H1 (cell line): Measurements from ENCODE around the gene LRRC74A. TPM values are rescaled to one million over a fixed set of nuclear protein-coding genes. Genes with fewer than 3 reads are reported as not detected.

Experiments
- CTCF ChIA-PET: fragments of 300-600 bp; sonication (Branson Sonifier 250); formaldehyde crosslinking; loops from one replicate; lab custom pipeline; 2021; ENCODE audit not compliant: partially characterized antibody; lab: Charles Lee
- POLR2A ChIA-PET: fragments of 300-600 bp; sonication (Branson Sonifier 250); formaldehyde crosslinking; loops from one replicate; lab custom pipeline; 2021; ENCODE audit warnings: inconsistent platforms; ENCODE audit not compliant: partially characterized antibody; lab: Charles Lee
- DNase-seq, 2 experiments: peaks; one replicate each; pipeline versions ENCODE4 v3.0.0 to v3.0.0-alpha.2; 2010 to 2022; ENCODE audit warnings: low spot score in 2 of 2, low read depth in 1 of 2, mixed read lengths in 1 of 2
- FAIRE-seq: peaks from 2 replicates; lab custom pipeline; 2011; peaks lifted over from hg19 to GRCh38; lab: Jason Lieb, UNC
- H2AFZ ChIP-seq: 2 replicates; pipeline ENCODE4 v1.8.1; 2012; ENCODE audit warnings: low read length, inconsistent platforms
- H2AK5ac ChIP-seq: 2 replicates; pipeline ENCODE4 v1.6.1; 2013; ENCODE audit warnings: low read depth, low read length
- H2BK120ac ChIP-seq: replicated peaks from 2 replicates; pipeline ENCODE3; 2013; ENCODE audit warnings: low read depth, low read length, inconsistent platforms
- H2BK12ac ChIP-seq: 2 replicates; pipeline ENCODE4 v1.6.1; 2013; ENCODE audit warnings: low read depth, low read length
- H2BK15ac ChIP-seq: 2 replicates; pipeline ENCODE4 v1.6.1; 2013; ENCODE audit warnings: low read length
- H2BK20ac ChIP-seq: 2 replicates; pipeline ENCODE4 v1.6.1; 2013; ENCODE audit warnings: low read length
- H2BK5ac ChIP-seq: 2 replicates; pipeline ENCODE4 v1.6.1; 2013; ENCODE audit warnings: low read depth, low read length
- H3K14ac ChIP-seq: 2 replicates; pipeline ENCODE4 v1.6.1; 2013; ENCODE audit warnings: inconsistent platforms; ENCODE audit not compliant: insufficient read length
- H3K18ac ChIP-seq: 2 replicates; pipeline ENCODE4 v1.6.1; 2013; ENCODE audit warnings: low read length; ENCODE audit errors: extremely low read depth
- H3K23ac ChIP-seq: 2 replicates; pipeline ENCODE4 v1.6.1; 2013; ENCODE audit warnings: inconsistent platforms; ENCODE audit not compliant: insufficient read length
- H3K23me2 ChIP-seq: 2 replicates; pipeline ENCODE4 v1.6.1; 2013; ENCODE audit warnings: low read depth, low read length
- H3K27ac ChIP-seq: 2 replicates; pipeline ENCODE4 v1.6.1; 2011; ENCODE audit warnings: low read depth, low read length, inconsistent platforms
- H3K27me3 ChIP-seq, 4 experiments: replicated peaks in 1 of 4; 1 replicate in 1 of 4; 2 replicates in 3 of 4; pipeline versions ENCODE4 v1.6.1 to v1.8.1; 2011 to 2013; ENCODE audit warnings: low read length in 3 of 4, mild to moderate bottlenecking in 3 of 4, inconsistent platforms in 2 of 4, mixed read lengths in 2 of 4, moderate library complexity in 1 of 4; ENCODE audit not compliant: control insufficient read depth in 3 of 4, insufficient read depth in 3 of 4; ENCODE audit errors: extremely low read depth in 1 of 4
- H3K36me3 ChIP-seq, 4 experiments: 2 replicates each; pipeline versions ENCODE4 v1.6.1 to v1.8.1; 2011 to 2013; ENCODE audit warnings: mild to moderate bottlenecking in 4 of 4, low read length in 3 of 4, moderate library complexity in 2 of 4, control low read depth in 1 of 4, inconsistent platforms in 1 of 4; ENCODE audit not compliant: insufficient read depth in 4 of 4, control insufficient read depth in 2 of 4
- H3K4ac ChIP-seq: replicated peaks from 2 replicates; pipeline ENCODE3; 2013; ENCODE audit warnings: low read length, low read depth, mixed read lengths, inconsistent platforms; ENCODE audit not compliant: insufficient read length
- H3K4me1 ChIP-seq, 4 experiments: replicated peaks in 1 of 4; 1 replicate in 1 of 4; 2 replicates in 3 of 4; pipeline versions ENCODE4 v1.6.1 to v1.8.1; 2011 to 2013; ENCODE audit warnings: low read length in 3 of 4, inconsistent platforms in 2 of 4, mixed read lengths in 1 of 4; ENCODE audit not compliant: insufficient read depth in 4 of 4, control insufficient read depth in 3 of 4
- H3K4me2 ChIP-seq, 2 experiments: 2 replicates each; pipeline versions ENCODE4 v1.6.1 to v1.8.1; 2011 to 2013; ENCODE audit warnings: low read depth in 2 of 2, low read length in 2 of 2, control low read depth in 1 of 2, inconsistent platforms in 1 of 2, mild to moderate bottlenecking in 1 of 2; ENCODE audit not compliant: insufficient read depth in 1 of 2
- H3K4me3 ChIP-seq, 4 experiments: fragments of 200-600, 300-600 bp in 1 of 4; sonication (generic), shearing (Covaris generic), sonication (Bioruptor Twin) in 1 of 4; 2 replicates each; pipeline versions ENCODE4 v1.5.1 to v1.8.1; 2011 to 2016; ENCODE audit warnings: low read length in 4 of 4, low read depth in 3 of 4, control low read depth in 2 of 4, inconsistent platforms in 2 of 4, mild to moderate bottlenecking in 2 of 4, mixed read lengths in 1 of 4, moderate library complexity in 1 of 4; ENCODE audit not compliant: insufficient read depth in 2 of 4; ENCODE audit errors: extremely low read depth in 1 of 4
- H3K56ac ChIP-seq: replicated peaks from 2 replicates; pipeline ENCODE3; 2013; ENCODE audit warnings: low read depth, mild to moderate bottlenecking, mixed read lengths, low read length, inconsistent platforms; ENCODE audit not compliant: insufficient read length
- H3K79me1 ChIP-seq: 2 replicates; pipeline ENCODE4 v1.6.1; 2013; ENCODE audit warnings: low read depth, low read length, control low read depth
- H3K79me2 ChIP-seq, 2 experiments: 2 replicates each; pipeline versions ENCODE4 v1.6.1 to v1.8.1; 2012 to 2013; ENCODE audit warnings: low read length in 2 of 2, mild to moderate bottlenecking in 2 of 2, inconsistent platforms in 1 of 2; ENCODE audit not compliant: insufficient read depth in 2 of 2, control insufficient read depth in 1 of 2
- H3K9ac ChIP-seq, 4 experiments: replicated peaks in 1 of 4; 1 replicate in 1 of 4; 2 replicates in 3 of 4; pipeline versions ENCODE4 v1.6.1 to v1.8.1; 2011 to 2013; ENCODE audit warnings: low read depth in 3 of 4, low read length in 3 of 4, control low read depth in 2 of 4, mild to moderate bottlenecking in 2 of 4, moderate library complexity in 2 of 4, inconsistent platforms in 1 of 4; ENCODE audit errors: extremely low read depth in 1 of 4
- H3K9me3 ChIP-seq, 2 experiments: 2 replicates each; pipeline versions ENCODE4 v1.6.1 to v1.8.1; 2012 to 2013; ENCODE audit warnings: mild to moderate bottlenecking in 2 of 2, moderate library complexity in 2 of 2, control low read depth in 1 of 2, inconsistent platforms in 1 of 2, low read depth in 1 of 2, low read length in 1 of 2, mixed read lengths in 1 of 2; ENCODE audit not compliant: insufficient read depth in 2 of 2
- H4K20me1 ChIP-seq, 2 experiments: replicated peaks in 1 of 2; 2 replicates each; pipeline versions ENCODE3 to v1.8.1; 2011 to 2013; ENCODE audit warnings: inconsistent platforms in 2 of 2, low read length in 2 of 2, mild to moderate bottlenecking in 1 of 2; ENCODE audit not compliant: insufficient read depth in 2 of 2, control insufficient read depth in 1 of 2
- H4K5ac ChIP-seq: 2 replicates; pipeline ENCODE4 v1.6.1; 2013; ENCODE audit warnings: low read length, low read depth, mixed read lengths, inconsistent platforms; ENCODE audit not compliant: insufficient read length
- H4K8ac ChIP-seq: 2 replicates; pipeline ENCODE4 v1.8.0; 2013; ENCODE audit warnings: mild to moderate bottlenecking, moderate library complexity, low read length, inconsistent platforms; ENCODE audit not compliant: insufficient read depth; ENCODE audit errors: extremely low read depth
- H4K91ac ChIP-seq: replicated peaks from 2 replicates; pipeline ENCODE3; 2013; ENCODE audit warnings: low read length, mixed read lengths, inconsistent platforms; ENCODE audit not compliant: insufficient read length
- ASH2L ChIP-seq: fragments of 200-600, 300-600 bp; sonication (generic); IDR thresholded peaks from one replicate; pipeline ENCODE4 v1.7.1; 2017; ENCODE audit warnings: low read length
- EP300 ChIP-seq, 2 experiments: IDR thresholded peaks; 1 replicate in 1 of 2; 2 replicates in 1 of 2; pipeline ENCODE4 v1.6.1; 2011 to 2012; ENCODE audit warnings: low read depth in 2 of 2, low read length in 2 of 2, mild to moderate bottlenecking in 2 of 2, borderline replicate concordance in 1 of 2, inconsistent platforms in 1 of 2, moderate library complexity in 1 of 2
- GABPA ChIP-seq: IDR thresholded peaks from 2 replicates; pipeline ENCODE4 v1.6.1; 2011; ENCODE audit warnings: mild to moderate bottlenecking, low read length, moderate library complexity, borderline replicate concordance; ENCODE audit not compliant: insufficient read depth
- NANOG ChIP-seq: IDR thresholded peaks from 2 replicates; pipeline ENCODE4 v1.6.1; 2011; ENCODE audit warnings: low read length, low read depth, mild to moderate bottlenecking, inconsistent platforms; ENCODE audit not compliant: insufficient read depth, poor library complexity, severe bottlenecking
- POLR2AphosphoS5 ChIP-seq: IDR thresholded peaks from 2 replicates; pipeline ENCODE4 v1.6.1; 2011; ENCODE audit warnings: low read depth, low read length
- RXRA ChIP-seq: IDR thresholded peaks from 2 replicates; pipeline ENCODE4 v1.6.1; 2011; ENCODE audit warnings: low read depth, mild to moderate bottlenecking, low read length, moderate library complexity; ENCODE audit not compliant: insufficient read depth
- SAP30 ChIP-seq: fragments of 300-600 bp; sonication (generic); IDR thresholded peaks from 2 replicates; pipeline ENCODE4 v1.7.1; 2012; ENCODE audit warnings: low read length, moderate library complexity, mild to moderate bottlenecking, inconsistent platforms; ENCODE audit not compliant: insufficient read depth, insufficient replicate concordance
- TEAD4 ChIP-seq: IDR thresholded peaks from 2 replicates; pipeline ENCODE4 v1.6.1; 2012; ENCODE audit warnings: low read depth, low read length, inconsistent platforms, mixed read lengths
- WGBS, 2 experiments: shearing (Covaris generic) in 1 of 2; methylation state at CpG; one replicate each; pipeline versions ENCODE4 v1.1.6 to v1.1.7; 2013 to 2015; ENCODE audit warnings: low lambda C conversion rate in 2 of 2, mixed read lengths in 2 of 2, inconsistent platforms in 1 of 2, low coverage in 1 of 2, missing lambda C conversion rate in 1 of 2; ENCODE audit not compliant: insufficient replicate concordance in 2 of 2, insufficient coverage in 1 of 2, insufficient read length in 1 of 2; ENCODE audit errors: extremely low coverage in 1 of 2, missing lambda C conversion rate in 1 of 2; 5-methylcytosine and 5-hydroxymethylcytosine counted together
- polyA plus RNA-seq, 7 experiments: library from polyadenylated mRNA; depleted of rRNA in 3 of 7; stranded (reverse) in 5 of 7; unstranded in 2 of 7; fragments of >200 nt in 5 of 7; fragments of 200-250 nt in 2 of 7; gene quantifications; 1 replicate in 5 of 7; 2 replicates in 1 of 7; 4 replicates in 1 of 7; pipeline versions ENCODE4 v1.2.1 to v1.2.3, GENCODE V29; 2011 to 2013; ENCODE audit warnings: missing spikeins in 2 of 7, mixed read lengths in 2 of 7
- total RNA-seq: library from RNA; stranded (reverse); fragmentation: NEBNext Ultra II Directional; extraction: Animal tissue kit (Norgen Biotek cat#: 25700); gene quantifications from 2 replicates; pipeline ENCODE4 v1.2.1, GENCODE V29; 2021
- TF ChIP-seq, protein P1 (sequence below): IDR thresholded peaks from 2 replicates; pipeline ENCODE4 v1.6.1; 2011; ENCODE audit warnings: low read depth, mild to moderate bottlenecking, low read length; ENCODE audit not compliant: insufficient read depth
- TF ChIP-seq, protein P2 (sequence below): IDR thresholded peaks from 2 replicates; pipeline ENCODE4 v1.6.1; 2011; ENCODE audit warnings: low read length, improper control_type of control experiment

LRRC74A gene
- total and polyA plus RNA-seq, 2 of the 8 experiments (the other 6 are each of a cell fraction or from before 2014, with no cell fraction given): not detected

DNA sequence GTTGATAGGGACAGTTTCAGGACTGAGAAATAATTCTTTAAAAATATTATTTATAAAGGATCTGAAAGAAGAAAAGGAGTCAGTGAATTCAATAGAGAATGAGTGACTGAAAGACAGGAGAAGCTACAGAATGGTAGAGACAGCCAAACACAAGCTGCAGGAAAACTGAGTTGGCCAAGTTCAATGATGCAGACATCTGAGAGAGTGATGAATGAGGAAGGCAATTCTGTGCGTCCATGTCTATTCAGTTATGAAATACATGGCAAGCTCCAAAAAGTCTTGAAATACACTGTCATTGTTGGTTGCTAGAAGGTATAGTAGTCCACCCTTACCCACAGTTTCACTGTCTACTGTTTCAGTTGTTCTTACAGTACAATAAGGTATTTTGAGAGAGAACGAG lies 6.8 kb downstream of the LRRC74A start:
- Histone ChIP-seq H3K18ac (no peak overlapping the region), H3K4me1 (peaks cover 3 to 22% (median 10%) of the 10 kb centered on the region in 4 experiments), H2BK120ac (no peak overlapping the region), H2BK15ac (no peak overlapping the region), H3K4me2 (no peak overlapping the region), H3K9ac (no peak overlapping the region), H3K9me3 (no peaks in the 10 kb centered on the region), H3K14ac (no peak overlapping the region), H4K5ac (no peak overlapping the region), H2AFZ (no peak overlapping the region), H3K4me3 (no peak overlapping the region), H3K56ac (no peak overlapping the region), H3K79me1 (no peaks in the 10 kb centered on the region), H4K20me1 (no peaks in the 10 kb centered on the region), H2BK12ac (no peak overlapping the region), H2AK5ac (no peak overlapping the region), H2BK20ac (no peak overlapping the region), H3K23ac (no peak overlapping the region), H3K4ac (no peak overlapping the region), H3K36me3 (no peaks in the 10 kb centered on the region), H2BK5ac (no peak overlapping the region), H3K27me3 (no peaks in the 10 kb centered on the region), H4K8ac (no peak overlapping the region), H4K91ac (no peak overlapping the region), H3K23me2 (no peaks in the 10 kb centered on the region), H3K79me2 (no peaks in the 10 kb centered on the region), H3K27ac (no peak overlapping the region)
- 81% methylated on average over 2 of the region's 2 CpGs; no CpG with 5 or more reads in 1 of the 2 experiments for WGBS, 2 experiments
- ChIA-PET CTCF (interaction anchor here (0.9 kb wide), 1 partner anchor 43 kb away, joined by 3 read pairs; no protein-coding TSS in a partner anchor), POLR2A (no interaction called here)
- FAIRE-seq: no peak
- no peak for DNase-seq
- TF ChIP-seq, protein P1, sequence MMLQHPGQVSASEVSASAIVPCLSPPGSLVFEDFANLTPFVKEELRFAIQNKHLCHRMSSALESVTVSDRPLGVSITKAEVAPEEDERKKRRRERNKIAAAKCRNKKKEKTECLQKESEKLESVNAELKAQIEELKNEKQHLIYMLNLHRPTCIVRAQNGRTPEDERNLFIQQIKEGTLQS: no peak
- TF ChIP-seq GABPA (no peak), EP300 (IDR thresholded peaks at IDR 0.05; ENCODE audit: borderline replicate concordance in 1 of 2, low read depth in 2 of 2, low read length in 2 of 2) (no peak), ASH2L (no peak), RXRA (no peak), POLR2AphosphoS5 (no peak), SAP30 (no peak), TEAD4 (no peak), NANOG (no peak)
- TF ChIP-seq, protein P2, sequence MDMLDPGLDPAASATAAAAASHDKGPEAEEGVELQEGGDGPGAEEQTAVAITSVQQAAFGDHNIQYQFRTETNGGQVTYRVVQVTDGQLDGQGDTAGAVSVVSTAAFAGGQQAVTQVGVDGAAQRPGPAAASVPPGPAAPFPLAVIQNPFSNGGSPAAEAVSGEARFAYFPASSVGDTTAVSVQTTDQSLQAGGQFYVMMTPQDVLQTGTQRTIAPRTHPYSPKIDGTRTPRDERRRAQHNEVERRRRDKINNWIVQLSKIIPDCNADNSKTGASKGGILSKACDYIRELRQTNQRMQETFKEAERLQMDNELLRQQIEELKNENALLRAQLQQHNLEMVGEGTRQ: no peak
